ENCODE measurements around the gene PGGT1B.

DNA sequence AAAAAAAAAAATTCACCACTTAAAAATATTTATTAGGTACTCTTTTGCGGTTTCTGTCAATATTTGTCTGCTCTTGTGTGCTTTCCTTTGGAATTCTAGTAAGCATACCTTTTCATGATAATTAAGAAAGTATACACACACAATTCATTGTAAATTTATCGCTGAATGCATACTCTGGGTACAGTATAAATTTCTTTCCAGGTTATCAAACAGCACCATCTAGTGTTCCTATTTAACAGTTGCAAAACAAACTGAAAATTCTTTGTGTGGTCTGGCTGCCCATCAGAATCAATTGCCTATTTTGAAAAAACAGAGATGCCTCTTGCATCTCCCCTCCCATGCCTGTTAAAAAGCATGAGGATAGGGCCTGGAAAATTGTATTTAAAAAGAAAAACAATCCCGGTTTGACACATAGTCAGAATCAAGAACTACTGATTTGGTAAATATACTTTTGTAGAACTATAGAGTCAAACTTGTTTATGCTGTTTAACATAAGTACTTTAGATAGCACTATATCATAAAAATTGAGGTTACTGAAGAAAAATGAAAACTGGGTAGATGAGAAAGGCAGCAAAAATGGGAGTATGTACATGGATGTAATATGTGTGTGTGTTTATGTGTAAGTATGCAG is 16.2 kb downstream of the PGGT1B start:
- no peak for TF ChIP-seq EZH2phosphoT487 (IDR thresholded peaks at IDR 0.05; ENCODE audit: borderline replicate concordance, low read length)
- TF ChIP-seq, protein P1, sequence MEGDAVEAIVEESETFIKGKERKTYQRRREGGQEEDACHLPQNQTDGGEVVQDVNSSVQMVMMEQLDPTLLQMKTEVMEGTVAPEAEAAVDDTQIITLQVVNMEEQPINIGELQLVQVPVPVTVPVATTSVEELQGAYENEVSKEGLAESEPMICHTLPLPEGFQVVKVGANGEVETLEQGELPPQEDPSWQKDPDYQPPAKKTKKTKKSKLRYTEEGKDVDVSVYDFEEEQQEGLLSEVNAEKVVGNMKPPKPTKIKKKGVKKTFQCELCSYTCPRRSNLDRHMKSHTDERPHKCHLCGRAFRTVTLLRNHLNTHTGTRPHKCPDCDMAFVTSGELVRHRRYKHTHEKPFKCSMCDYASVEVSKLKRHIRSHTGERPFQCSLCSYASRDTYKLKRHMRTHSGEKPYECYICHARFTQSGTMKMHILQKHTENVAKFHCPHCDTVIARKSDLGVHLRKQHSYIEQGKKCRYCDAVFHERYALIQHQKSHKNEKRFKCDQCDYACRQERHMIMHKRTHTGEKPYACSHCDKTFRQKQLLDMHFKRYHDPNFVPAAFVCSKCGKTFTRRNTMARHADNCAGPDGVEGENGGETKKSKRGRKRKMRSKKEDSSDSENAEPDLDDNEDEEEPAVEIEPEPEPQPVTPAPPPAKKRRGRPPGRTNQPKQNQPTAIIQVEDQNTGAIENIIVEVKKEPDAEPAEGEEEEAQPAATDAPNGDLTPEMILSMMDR (IDR thresholded peaks at IDR 0.05; ENCODE audit: low read depth, low read length, poor library complexity, severe bottlenecking) = peak; percentile 71

All from DOHH2 (cell line).